Endothelial cell of umbilical vein (primary cell): Measurements from ENCODE around the gene MARVELD1. TPM values are rescaled to one million over a fixed set of nuclear protein-coding genes. Genes with fewer than 3 reads are reported as not detected.

Experiments
- BruUV-seq: library from RNA; stranded (reverse); fragments of 400-500 nt; replicated peaks from 2 replicates; lab custom pipeline; 2021; lab: Mats Ljungman, UMichigan
- CTCF ChIA-PET: fragments of 300-600, 350-600 bp; sonication (Branson Sonifier 250); formaldehyde crosslinking; loops from one replicate; lab custom pipeline; 2021; ENCODE audit warnings: antibody characterized with exemption, inconsistent platforms; lab: Charles Lee
- POLR2A ChIA-PET: fragments of 300-600, 350-600 bp; sonication (Branson Sonifier 250); formaldehyde crosslinking; loops from one replicate; lab custom pipeline; 2021; ENCODE audit warnings: antibody characterized with exemption, inconsistent platforms; lab: Charles Lee
- DNase-seq: peaks from one replicate; pipeline ENCODE4 v3.0.0-alpha.2; 2011; ENCODE audit warnings: low read depth, low spot score
- FAIRE-seq: peaks from 2 replicates; lab custom pipeline; 2011; peaks lifted over from hg19 to GRCh38; lab: Jason Lieb, UNC
- H2AFZ ChIP-seq: 2 replicates; pipeline ENCODE4 v1.6.0; 2012; ENCODE audit warnings: low read depth, low read length, control low read depth, inconsistent platforms
- H3K27ac ChIP-seq: 2 replicates; pipeline ENCODE4 v1.5.1; 2011; ENCODE audit warnings: low read depth, mild to moderate bottlenecking, control low read depth, low read length, moderate library complexity; ENCODE audit not compliant: insufficient read depth
- H3K27me3 ChIP-seq, 2 experiments: 2 replicates each; pipeline versions ENCODE4 v1.6.0 to v1.6.1; 2011; ENCODE audit warnings: low read length in 2 of 2, mixed read lengths in 1 of 2; ENCODE audit not compliant: control insufficient read depth in 2 of 2, insufficient read depth in 2 of 2
- H3K36me3 ChIP-seq, 2 experiments: 2 replicates in 1 of 2; 3 replicates in 1 of 2; pipeline ENCODE4 v1.5.1; 2011; ENCODE audit warnings: low read length in 2 of 2, mild to moderate bottlenecking in 1 of 2, moderate library complexity in 1 of 2; ENCODE audit not compliant: control insufficient read depth in 2 of 2, insufficient read depth in 2 of 2; ENCODE audit errors: extremely low read depth in 1 of 2
- H3K4me1 ChIP-seq: 3 replicates; pipeline ENCODE4 v1.5.1; 2011; ENCODE audit warnings: mild to moderate bottlenecking, low read length; ENCODE audit not compliant: control insufficient read depth, insufficient read depth; ENCODE audit errors: extremely low read depth
- H3K4me2 ChIP-seq: 2 replicates; pipeline ENCODE4 v1.6.1; 2011; ENCODE audit warnings: low read length, control low read depth, mixed read lengths; ENCODE audit not compliant: insufficient read depth
- H3K4me3 ChIP-seq, 3 experiments: fragments of 200-600 bp in 1 of 3; sonication (generic), shearing (Covaris generic) in 1 of 3; replicated peaks in 1 of 3; 2 replicates each; pipeline ENCODE4 v1.5.1; 2011 to 2016; ENCODE audit warnings: control low read depth in 3 of 3, low read length in 3 of 3, mild to moderate bottlenecking in 2 of 3, inconsistent platforms in 1 of 3, low read depth in 1 of 3, moderate library complexity in 1 of 3; ENCODE audit not compliant: insufficient read depth in 1 of 3
- H3K79me2 ChIP-seq: 2 replicates; pipeline ENCODE4 v1.6.0; 2012; ENCODE audit warnings: low read length, inconsistent platforms; ENCODE audit not compliant: control insufficient read depth, insufficient read depth
- H3K9ac ChIP-seq: replicated peaks from 2 replicates; pipeline ENCODE3; 2011; ENCODE audit warnings: low read length, control low read depth; ENCODE audit not compliant: insufficient read depth; ENCODE audit errors: extremely low read depth
- H3K9me1 ChIP-seq: replicated peaks from 3 replicates; pipeline ENCODE4 v1.6.0; 2011; ENCODE audit warnings: mild to moderate bottlenecking, low read length; ENCODE audit not compliant: control insufficient read depth, insufficient read depth; ENCODE audit errors: extremely low read depth
- H3K9me3 ChIP-seq: replicated peaks from 2 replicates; pipeline ENCODE4 v1.5.1; 2012; ENCODE audit warnings: low read length, inconsistent platforms; ENCODE audit not compliant: control insufficient read depth, insufficient read depth
- H4K20me1 ChIP-seq: replicated peaks from 2 replicates; pipeline ENCODE3; 2011; ENCODE audit warnings: mild to moderate bottlenecking, low read length; ENCODE audit not compliant: control insufficient read depth, insufficient read depth; ENCODE audit errors: extremely low read depth
- CTCF ChIP-seq, 2 donors: IDR thresholded peaks; 1 replicate in 1 of 2; 2 replicates in 1 of 2; pipeline ENCODE4 v1.5.1; 2011; ENCODE audit warnings: low read length in 2 of 2, mild to moderate bottlenecking in 2 of 2, moderate library complexity in 2 of 2, control low read depth in 1 of 2, inconsistent platforms in 1 of 2, low read depth in 1 of 2; ENCODE audit not compliant: insufficient read depth in 1 of 2; ENCODE audit errors: extremely low read depth in 1 of 2
- EZH2 ChIP-seq: IDR thresholded peaks from 2 replicates; pipeline ENCODE4 v1.6.1; 2012; ENCODE audit warnings: borderline replicate concordance, low read depth, mild to moderate bottlenecking, moderate library complexity, low read length, inconsistent platforms; ENCODE audit not compliant: severe bottlenecking
- FOS ChIP-seq: IDR thresholded peaks from 2 replicates; pipeline ENCODE4 v1.6.1; 2011; ENCODE audit warnings: mild to moderate bottlenecking, low read length, moderate library complexity, borderline replicate concordance; ENCODE audit not compliant: insufficient read depth
- GATA2 ChIP-seq: IDR thresholded peaks from 2 replicates; pipeline ENCODE4 v1.7.0; 2011; ENCODE audit warnings: low read depth, mild to moderate bottlenecking, moderate library complexity, mixed read lengths, low read length; ENCODE audit not compliant: insufficient read length, insufficient read depth
- JUN ChIP-seq: IDR thresholded peaks from 2 replicates; pipeline ENCODE4 v1.6.1; 2011; ENCODE audit warnings: borderline replicate concordance, low read depth; ENCODE audit not compliant: insufficient read length, insufficient read depth
- MAX ChIP-seq: IDR thresholded peaks from 2 replicates; pipeline ENCODE4 v1.6.1; 2011; ENCODE audit not compliant: insufficient read depth, insufficient read length
- MYC ChIP-seq: IDR thresholded peaks from one replicate; pipeline ENCODE4 v1.6.1; 2011; ENCODE audit warnings: mild to moderate bottlenecking, low read depth, low read length
- POLR2A ChIP-seq: IDR thresholded peaks from 2 replicates; pipeline ENCODE4 v1.6.1; 2012; ENCODE audit warnings: low read depth, mild to moderate bottlenecking, control low read depth, low read length
- POLR2AphosphoS5 ChIP-seq: IDR thresholded peaks from 2 replicates; pipeline ENCODE4 v1.6.1; 2012; ENCODE audit warnings: low read depth, mild to moderate bottlenecking, control low read depth, low read length, moderate library complexity; ENCODE audit not compliant: insufficient read depth
- dilution Hi-C: fragments of 300-500 bp; cut with MboI; formaldehyde crosslinking; loops from one replicate; pipeline ENCODE4 v1.15.0; 2019; ENCODE audit warnings: low sequenced_read_pairs; ENCODE audit not compliant: extremely low pct_ligation_motif_present
- intact Hi-C: fragments of 100-400 bp; cut with micrococcal nuclease; formaldehyde crosslinking; loops from one replicate; pipeline ENCODE4 v1.10.0; 2022
- polyA plus RNA-seq, 4 experiments: library from polyadenylated mRNA; depleted of rRNA in 3 of 4; stranded (reverse) in 3 of 4; unstranded in 1 of 4; fragments of >200 nt; gene quantifications; 2 replicates each; pipeline versions ENCODE4 v1.2.1 to v1.2.3, GENCODE V29; 2011 to 2012; ENCODE audit warnings: missing spikeins in 1 of 4
- total RNA-seq: library from RNA; stranded (reverse); gene quantifications from 2 replicates; pipeline ENCODE4 v1.2.3, GENCODE V29; 2021

The MARVELD1 gene
- total and polyA plus RNA-seq, 2 donors (not counting 3 experiments of a cell fraction or from before 2014, with no cell fraction given): 67.3 to 78.3 TPM

- no peak overlapping the region for H2AFZ ChIP-seq
These were observed 49.3 kb downstream of the MARVELD1 start for GRCh38 chr10:97762816-97763215.

More at GRCh38 chr10:97762816-97763215, 49.3 kb downstream of the MARVELD1 start:
- no TSS peak for BruUV-seq
- FAIRE-seq (no peak), DNase-seq (no peak)
- dilution Hi-C loops: no loop called here
- H3K27ac ChIP-seq: no peak overlapping the region
- no peaks in the 10 kb centered on the region for H4K20me1 ChIP-seq
- H3K4me2 ChIP-seq: no peak overlapping the region
- ChIA-PET CTCF (interaction anchor here (0.8 to 6.8 kb wide), 4 partner anchors 29 to 283 kb away, joined by 3 to 49 read pairs (median 10); no protein-coding TSS in a partner anchor), POLR2A (no interaction called here)
- H3K4me3 ChIP-seq: no peak overlapping the region
- no peaks in the 10 kb centered on the region for H3K4me1 ChIP-seq
- H3K79me2 ChIP-seq: no peaks in the 10 kb centered on the region
- H3K27me3 ChIP-seq: no peaks in the 10 kb centered on the region
- no peak overlapping the region for H3K9ac ChIP-seq
- H3K9me3 ChIP-seq: no peaks in the 10 kb centered on the region
- no peaks in the 10 kb centered on the region for H3K9me1 ChIP-seq
- TF ChIP-seq POLR2AphosphoS5 (no peak), JUN (no peak), GATA2 (no peak), MAX (no peak), FOS (no peak), CTCF (IDR thresholded peaks at IDR 0.05; ENCODE audit: extremely low read depth in 1 of 2, insufficient read depth in 1 of 2, low read depth in 1 of 2, low read length in 2 of 2) (no peak), MYC (no peak), EZH2 (no peak), POLR2A (no peak)
- H3K36me3 ChIP-seq: peaks cover 3 to 15% of the 10 kb centered on the region in 2 experiments
- intact Hi-C loops: no loop called here
